ENCODE results near the gene SAMD5.

DNA sequence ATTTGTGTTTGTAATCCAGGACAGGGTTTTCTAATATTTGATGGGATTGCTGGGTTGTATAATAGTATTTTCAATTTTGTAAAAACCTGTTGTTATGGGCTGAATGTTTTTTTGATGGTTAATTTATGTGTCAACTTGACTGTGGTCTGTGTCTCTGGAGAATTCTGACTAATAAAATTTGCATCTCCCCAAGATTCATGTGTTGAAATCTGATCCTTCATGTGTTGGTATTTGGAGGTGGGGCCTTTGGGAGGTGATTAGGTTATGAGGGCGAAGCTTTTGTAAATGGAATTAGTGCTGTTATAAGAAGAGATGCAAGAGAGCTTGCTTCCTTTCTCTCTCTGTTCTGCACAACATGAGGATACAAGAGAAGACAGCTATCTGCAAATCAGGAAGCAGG is 48.7 kb upstream of the SAMD5 start:
- TF ChIP-seq POLR2A (IDR thresholded peaks at IDR 0.05; ENCODE audit: control extremely low read depth in 1 of 2, low read depth in 2 of 2, low read length in 2 of 2) (no peak), TAF1 (IDR thresholded peaks at IDR 0.05; ENCODE audit: low read depth, low read length) (no peak), RFX5 (IDR thresholded peaks at IDR 0.05; ENCODE audit: borderline replicate concordance, low read depth, low read length) (no peak), EZH2 (IDR thresholded peaks at IDR 0.05; ENCODE audit: low read depth, low read length, severe bottlenecking) (no peak), EP300 (IDR thresholded peaks at IDR 0.05; ENCODE audit: borderline replicate concordance in 1 of 2, low read depth in 2 of 2, low read length in 2 of 2) (no peak), CTBP2 (IDR thresholded peaks at IDR 0.05; ENCODE audit: borderline replicate concordance, insufficient read depth, insufficient read length, low read length) (no peak)
- TF ChIP-seq, protein P1, sequence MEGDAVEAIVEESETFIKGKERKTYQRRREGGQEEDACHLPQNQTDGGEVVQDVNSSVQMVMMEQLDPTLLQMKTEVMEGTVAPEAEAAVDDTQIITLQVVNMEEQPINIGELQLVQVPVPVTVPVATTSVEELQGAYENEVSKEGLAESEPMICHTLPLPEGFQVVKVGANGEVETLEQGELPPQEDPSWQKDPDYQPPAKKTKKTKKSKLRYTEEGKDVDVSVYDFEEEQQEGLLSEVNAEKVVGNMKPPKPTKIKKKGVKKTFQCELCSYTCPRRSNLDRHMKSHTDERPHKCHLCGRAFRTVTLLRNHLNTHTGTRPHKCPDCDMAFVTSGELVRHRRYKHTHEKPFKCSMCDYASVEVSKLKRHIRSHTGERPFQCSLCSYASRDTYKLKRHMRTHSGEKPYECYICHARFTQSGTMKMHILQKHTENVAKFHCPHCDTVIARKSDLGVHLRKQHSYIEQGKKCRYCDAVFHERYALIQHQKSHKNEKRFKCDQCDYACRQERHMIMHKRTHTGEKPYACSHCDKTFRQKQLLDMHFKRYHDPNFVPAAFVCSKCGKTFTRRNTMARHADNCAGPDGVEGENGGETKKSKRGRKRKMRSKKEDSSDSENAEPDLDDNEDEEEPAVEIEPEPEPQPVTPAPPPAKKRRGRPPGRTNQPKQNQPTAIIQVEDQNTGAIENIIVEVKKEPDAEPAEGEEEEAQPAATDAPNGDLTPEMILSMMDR (IDR thresholded peaks at IDR 0.05; ENCODE audit: control extremely low read depth in 1 of 3, insufficient read depth in 1 of 3, low read depth in 1 of 3, low read length in 3 of 3) = no peak

Data from H1 (cell line).